ENCODE results near the gene IGF2BP2. TPM values are rescaled to one million over a fixed set of nuclear protein-coding genes. Genes with fewer than 3 reads are reported as not detected.

The IGF2BP2 gene
- total RNA-seq, 1 donor from 2014 or later: 9.8 TPM

- intact Hi-C loops (cut with DNase I): no loop called here
- H3K4me3 ChIP-seq: no peak overlapping the region
- peaks cover 24% of the 10 kb centered on the region for H3K4me1 ChIP-seq
- H3K27ac ChIP-seq: no peak overlapping the region
- no peaks in the 10 kb centered on the region for H3K36me3 ChIP-seq
- H3K27me3 ChIP-seq: no peaks in the 10 kb centered on the region
- TF ChIP-seq POLR2A (IDR thresholded peaks at IDR 0.05): no peak
- no peak for TF ChIP-seq CTCF (IDR thresholded peaks at IDR 0.05)
- TF ChIP-seq POLR2AphosphoS5 (IDR thresholded peaks at IDR 0.05; ENCODE audit: insufficient read depth in 1 of 2, low read depth in 1 of 2): no peak
- H3K9me3 ChIP-seq: no peaks in the 10 kb centered on the region
- no peak for DNase-seq (ENCODE audit: extremely low spot score in 2 of 2)
These were observed 6.5 kb downstream of the IGF2BP2 start for GRCh38 chr3:185818267-185818875.

GRCh38 chr3:185815391-185816282, 9.2 kb downstream of the IGF2BP2 start:
- no peaks in the 10 kb centered on the region for H3K27me3 ChIP-seq

GRCh38 chr3:185813691-185814215, 11.1 kb downstream of the IGF2BP2 start:
- no peak overlapping the region for H3K27ac ChIP-seq
- intact Hi-C loops (cut with DNase I): no loop called here
- H3K4me1 ChIP-seq: peaks cover 9% of the 10 kb centered on the region
- no peak overlapping the region for H3K4me3 ChIP-seq
- no peak for DNase-seq (ENCODE audit: extremely low spot score in 2 of 2)
- H3K36me3 ChIP-seq: no peaks in the 10 kb centered on the region
- H3K9me3 ChIP-seq: no peaks in the 10 kb centered on the region
- TF ChIP-seq POLR2AphosphoS5 (IDR thresholded peaks at IDR 0.05; ENCODE audit: insufficient read depth in 1 of 2, low read depth in 1 of 2): no peak
- no peak for TF ChIP-seq POLR2A (IDR thresholded peaks at IDR 0.05)
- no peak for TF ChIP-seq CTCF (IDR thresholded peaks at IDR 0.05)
- no peaks in the 10 kb centered on the region for H3K27me3 ChIP-seq

More at GRCh38 chr3:185815391-185816282, 9.2 kb downstream of the IGF2BP2 start:
- no peak for TF ChIP-seq CTCF (IDR thresholded peaks at IDR 0.05)
- TF ChIP-seq POLR2A (IDR thresholded peaks at IDR 0.05): no peak
- TF ChIP-seq POLR2AphosphoS5 (IDR thresholded peaks at IDR 0.05; ENCODE audit: insufficient read depth in 1 of 2, low read depth in 1 of 2): no peak
- Histone ChIP-seq H3K9me3 (no peaks in the 10 kb centered on the region), H3K4me3 (no peak overlapping the region), H3K4me1 (peaks cover 9% of the 10 kb centered on the region), H3K27ac (no peak overlapping the region), H3K36me3 (no peaks in the 10 kb centered on the region)
- intact Hi-C loops (cut with DNase I): no loop called here
- no peak for DNase-seq (ENCODE audit: extremely low spot score in 2 of 2)

- no peaks in the 10 kb centered on the region for H3K27me3 ChIP-seq
- H3K4me1 ChIP-seq: peaks cover 9% of the 10 kb centered on the region
- no peak overlapping the region for H3K27ac ChIP-seq
- TF ChIP-seq CTCF (IDR thresholded peaks at IDR 0.05) (no peak), POLR2A (IDR thresholded peaks at IDR 0.05) (no peak), POLR2AphosphoS5 (IDR thresholded peaks at IDR 0.05; ENCODE audit: insufficient read depth in 1 of 2, low read depth in 1 of 2) (no peak)
- DNase-seq (ENCODE audit: extremely low spot score in 2 of 2): no peak
- H3K36me3 ChIP-seq: no peaks in the 10 kb centered on the region
- no peak overlapping the region for H3K4me3 ChIP-seq
- intact Hi-C loops (cut with DNase I): no loop called here
- no peaks in the 10 kb centered on the region for H3K9me3 ChIP-seq
These were observed 11.6 kb downstream of the IGF2BP2 start for GRCh38 chr3:185813205-185813604.
